Adrenal gland (tissue), 12 donors: ENCODE data around the gene TMEM132D. TPM values are rescaled to one million over a fixed set of nuclear protein-coding genes. Genes with fewer than 3 reads are reported as not detected.

Source experiments
- DNase-seq, 7 donors: peaks; one replicate each; pipeline ENCODE4 v3.0.0-alpha.2; 2019 to 2020
- H3K27ac ChIP-seq, 5 donors: fragments of 200-600 bp; sonication (generic) in 4 of 5; 1 replicate in 3 of 5; 2 replicates in 2 of 5; pipeline versions ENCODE4 v1.5.1 to v1.8.0; 2016 to 2020; ENCODE audit warnings: mild to moderate bottlenecking in 1 of 5
- H3K27me3 ChIP-seq: fragments of 200-600 bp; 2 replicates; pipeline ENCODE4 v1.8.0; 2021
- H3K36me3 ChIP-seq, 2 donors: fragments of 200-600 bp; replicated peaks in 1 of 2; 1 replicate in 1 of 2; 2 replicates in 1 of 2; pipeline versions ENCODE4 v1.5.1 to v1.8.0; 2018 to 2022
- H3K4me1 ChIP-seq, 2 donors: fragments of 200-600 bp; replicated peaks in 1 of 2; 1 replicate in 1 of 2; 2 replicates in 1 of 2; pipeline versions ENCODE4 v1.5.1 to v1.8.0; 2018 to 2021
- H3K4me3 ChIP-seq, 4 donors: fragments of 200-600 bp; sonication (generic) in 3 of 4; one replicate each; pipeline ENCODE4 v1.5.1; 2016 to 2018
- H3K9me3 ChIP-seq, 3 donors: fragments of 200-600 bp; sonication (generic) in 1 of 3; replicated peaks in 1 of 3; 1 replicate in 2 of 3; 2 replicates in 1 of 3; pipeline versions ENCODE4 v1.5.1 to v1.8.0; 2016 to 2021
- POLR2A ChIP-seq, 2 donors: fragments of 450-650 bp; IDR thresholded peaks; one replicate each; pipeline ENCODE4 v1.6.1; 2017; ENCODE audit warnings: antibody characterized with exemption in 2 of 2, mild to moderate bottlenecking in 2 of 2, moderate library complexity in 1 of 2
- WGBS, 4 donors: extraction: QIAGEN DNeasy Blood & Tissue Kit in 2 of 4; methylation state at CpG; one replicate each; pipeline versions ENCODE4 v1.1.5 to v1.1.7; 2013 to 2017; 5-methylcytosine and 5-hydroxymethylcytosine counted together
- intact Hi-C, 2 donors: fragments of 100-400 bp; cut with DNase I; formaldehyde crosslinking; loops; one replicate each; pipeline versions ENCODE4 v1.14.1 to v1.15.0; 2022 to 2023
- polyA plus RNA-seq, 3 donors: library from polyadenylated mRNA; stranded (reverse); fragments of 200-250 nt in 2 of 3; fragments of 350-450 nt in 1 of 3; fragmentation: Illumina TruSeq in 1 of 3; extraction: RNeasy Lipid Tissue Mini Kit (QIAGEN cat#74804) in 1 of 3; gene quantifications; one replicate each; pipeline ENCODE4 v1.2.3, GENCODE V29; 2013 to 2014
- total RNA-seq, 9 donors: library from RNA; depleted of rRNA in 4 of 9; stranded (reverse); fragments of >200 nt in 4 of 9; fragments of 120-200 nt in 1 of 9; fragmentation: NEBNext Ultra II Directional in 1 of 9; extraction: Animal tissue kit (Norgen Biotek cat#: 25700) in 1 of 9; gene quantifications; one replicate each; pipeline versions ENCODE4 v1.1.0 to v1.2.4, GENCODE V29; 2013 to 2023
- TF ChIP-seq, protein P1 (sequence below), 6 experiments: fragments of 450-650 bp in 4 of 6; fragments of 200-600 bp in 2 of 6; sonication (generic) in 1 of 6; IDR thresholded peaks; 1 replicate in 5 of 6; 2 replicates in 1 of 6; pipeline versions ENCODE4 v1.5.1 to v1.8.0; 2016 to 2021; ENCODE audit warnings: antibody characterized with exemption in 6 of 6, mild to moderate bottlenecking in 2 of 6, moderate library complexity in 1 of 6
- donor health status: healthy with polysubstance abuse.
- donor health status: Bipolar disorder and iron deficiency.
- donor health status: DM: yes; HTN: yes; CAD: no.
- donor health status: DM: no; HTN: no; CAD: no.
- donor health status: DM: no; HTN: no; CAD: no.
- donor health status: DM: yes; HTN: yes; CAD: no.

Gene TMEM132D
- total and polyA plus RNA-seq, 12 donors = 0.03 to 0.83 (median 0.35) TPM; not detected in 8

DNA sequence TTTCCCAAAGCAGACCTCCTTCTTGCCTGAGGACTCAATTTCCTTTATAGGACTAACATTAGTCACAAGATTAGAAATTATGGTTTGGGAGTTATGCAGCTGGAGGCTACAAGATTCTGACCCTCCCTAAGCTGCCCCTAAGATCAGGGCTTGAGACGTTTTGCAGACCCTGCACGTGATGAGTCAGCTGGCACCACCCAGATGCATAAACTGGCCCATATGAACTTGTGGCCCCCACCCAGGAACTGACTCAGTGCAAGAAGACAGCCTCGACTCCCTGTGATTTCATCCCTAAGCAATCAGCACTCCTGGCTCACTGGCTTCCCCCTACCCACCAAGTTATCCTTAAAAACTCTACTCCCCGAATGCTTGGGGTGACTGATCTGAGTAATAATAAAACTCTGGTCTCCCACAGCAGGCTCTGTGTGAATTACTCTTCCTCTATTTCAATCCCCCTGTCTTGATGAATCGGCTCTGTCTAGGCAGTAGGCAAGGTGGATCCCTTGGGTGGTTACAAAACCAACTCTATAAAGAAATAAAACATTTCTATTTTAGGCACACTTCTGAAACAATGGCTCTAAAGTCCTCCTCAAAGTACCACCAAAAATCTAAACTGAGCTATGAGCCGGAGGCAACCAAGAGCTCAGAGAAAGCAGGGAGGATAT is 233.4 kb downstream of the TMEM132D start:
- Histone ChIP-seq H3K9me3 (no peaks in the 10 kb centered on the region), H3K36me3 (no peaks in the 10 kb centered on the region), H3K4me3 (no peak overlapping the region), H3K27ac (no peak overlapping the region), H3K27me3 (no peaks in the 10 kb centered on the region), H3K4me1 (no peaks in the 10 kb centered on the region)
- WGBS, 4 donors = 58 to 73% (median 68%) methylated on average over 6 of the region's 6 CpGs
- no peak for DNase-seq
- intact Hi-C loops = no loop called here
- TF ChIP-seq POLR2A (IDR thresholded peaks at IDR 0.05) = no peak
- TF ChIP-seq, protein P1, sequence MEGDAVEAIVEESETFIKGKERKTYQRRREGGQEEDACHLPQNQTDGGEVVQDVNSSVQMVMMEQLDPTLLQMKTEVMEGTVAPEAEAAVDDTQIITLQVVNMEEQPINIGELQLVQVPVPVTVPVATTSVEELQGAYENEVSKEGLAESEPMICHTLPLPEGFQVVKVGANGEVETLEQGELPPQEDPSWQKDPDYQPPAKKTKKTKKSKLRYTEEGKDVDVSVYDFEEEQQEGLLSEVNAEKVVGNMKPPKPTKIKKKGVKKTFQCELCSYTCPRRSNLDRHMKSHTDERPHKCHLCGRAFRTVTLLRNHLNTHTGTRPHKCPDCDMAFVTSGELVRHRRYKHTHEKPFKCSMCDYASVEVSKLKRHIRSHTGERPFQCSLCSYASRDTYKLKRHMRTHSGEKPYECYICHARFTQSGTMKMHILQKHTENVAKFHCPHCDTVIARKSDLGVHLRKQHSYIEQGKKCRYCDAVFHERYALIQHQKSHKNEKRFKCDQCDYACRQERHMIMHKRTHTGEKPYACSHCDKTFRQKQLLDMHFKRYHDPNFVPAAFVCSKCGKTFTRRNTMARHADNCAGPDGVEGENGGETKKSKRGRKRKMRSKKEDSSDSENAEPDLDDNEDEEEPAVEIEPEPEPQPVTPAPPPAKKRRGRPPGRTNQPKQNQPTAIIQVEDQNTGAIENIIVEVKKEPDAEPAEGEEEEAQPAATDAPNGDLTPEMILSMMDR (IDR thresholded peaks at IDR 0.05) = no peak

DNA sequence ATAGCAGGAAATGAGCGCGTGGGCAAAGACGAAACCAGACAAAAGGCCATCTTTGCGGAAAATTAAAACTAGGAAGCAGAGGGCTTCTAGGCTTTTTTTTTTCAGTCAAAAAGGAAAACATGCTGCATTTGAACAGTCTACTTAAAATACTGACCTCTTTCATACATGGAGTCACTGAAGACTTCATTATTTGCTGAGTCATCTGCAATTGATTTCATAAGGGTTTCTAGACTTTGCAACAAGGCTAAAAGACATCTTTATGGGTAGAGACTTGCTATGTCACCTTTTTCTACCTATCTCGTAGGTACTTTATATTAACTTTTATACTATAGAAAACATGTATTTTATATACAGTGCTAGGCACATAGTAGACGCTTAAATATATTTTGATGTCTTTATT is 238.4 kb downstream of the TMEM132D start:
- no peak overlapping the region for H3K4me3 ChIP-seq
- H3K4me1 ChIP-seq = no peaks in the 10 kb centered on the region
- intact Hi-C loops = no loop called here
- no peaks in the 10 kb centered on the region for H3K27me3 ChIP-seq
- TF ChIP-seq POLR2A (IDR thresholded peaks at IDR 0.05) = no peak
- TF ChIP-seq, protein P1 (IDR thresholded peaks at IDR 0.05) = no peak
- no peak for DNase-seq
- WGBS, 4 donors = 71 to 78% (median 74%) methylated on average over 6 of the region's 6 CpGs
- H3K36me3 ChIP-seq = no peaks in the 10 kb centered on the region
- H3K9me3 ChIP-seq = no peaks in the 10 kb centered on the region
- H3K27ac ChIP-seq = no peak overlapping the region

DNA sequence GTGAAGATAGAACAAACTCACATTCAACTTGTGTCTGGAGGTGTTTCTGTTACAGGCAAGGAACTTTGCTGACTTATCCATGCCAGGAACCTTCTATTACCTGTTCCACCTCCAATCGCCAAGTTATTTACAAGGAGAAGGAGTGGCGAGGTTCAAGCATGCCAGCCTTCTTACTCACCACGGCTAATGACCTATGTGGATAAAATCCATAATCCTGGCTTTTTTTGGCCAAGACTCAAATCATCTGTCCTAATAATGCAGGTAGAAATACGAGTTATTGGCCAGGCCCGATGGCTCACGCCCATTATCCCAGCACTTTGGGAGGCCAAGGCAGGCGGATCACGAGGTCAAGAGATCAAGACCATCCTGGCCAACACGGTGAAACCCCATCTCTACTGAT is 241.6 kb downstream of the TMEM132D start:
- Histone ChIP-seq H3K9me3 (no peaks in the 10 kb centered on the region), H3K4me1 (no peaks in the 10 kb centered on the region), H3K4me3 (no peak overlapping the region), H3K27me3 (no peaks in the 10 kb centered on the region), H3K27ac (no peak overlapping the region), H3K36me3 (no peaks in the 10 kb centered on the region)
- no peak for DNase-seq
- 80 to 85% (median 81%) methylated on average over 9 of the region's 9 CpGs for WGBS, 4 donors
- no peak for TF ChIP-seq POLR2A (IDR thresholded peaks at IDR 0.05)
- TF ChIP-seq, protein P1 (IDR thresholded peaks at IDR 0.05) = no peak
- intact Hi-C loops = no loop called here

DNA sequence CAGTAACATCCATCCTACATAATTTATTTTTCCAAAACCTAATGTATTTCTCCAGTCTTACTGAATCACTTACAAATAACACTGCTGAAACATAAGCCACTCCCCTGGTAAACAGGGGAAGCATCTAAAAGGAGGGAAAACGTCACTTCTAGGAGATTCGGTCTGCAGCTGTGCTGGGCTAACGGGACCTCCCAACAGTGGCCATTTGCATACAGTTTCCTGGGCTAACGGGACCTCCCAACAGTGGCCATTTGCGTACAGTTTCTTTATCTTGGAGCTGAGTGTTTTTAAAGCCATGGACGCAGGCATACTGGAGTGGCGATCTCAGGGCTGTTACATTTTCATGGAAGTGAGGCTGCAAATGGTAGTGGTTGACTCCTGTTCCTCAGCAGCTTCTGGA is 242.9 kb downstream of the TMEM132D start:
- Histone ChIP-seq H3K36me3 (no peaks in the 10 kb centered on the region), H3K4me3 (no peak overlapping the region), H3K27ac (no peak overlapping the region), H3K27me3 (no peaks in the 10 kb centered on the region), H3K4me1 (no peaks in the 10 kb centered on the region), H3K9me3 (no peaks in the 10 kb centered on the region)
- WGBS, 4 donors = 57 to 72% (median 68%) methylated on average over 7 of the region's 7 CpGs
- intact Hi-C loops = no loop called here
- TF ChIP-seq POLR2A (IDR thresholded peaks at IDR 0.05) = no peak
- TF ChIP-seq, protein P1 (IDR thresholded peaks at IDR 0.05) = no peak
- DNase-seq = no peak
